Muscle layer of duodenum (tissue), 2 donors: ENCODE results near the gene SLC38A10.
"Not testable (repeated sequence)": the region's sequence is repeated elsewhere in the genome, so short reads cannot be mapped to it uniquely, and the experiment has no call there.

Experiments
- H3K27ac ChIP-seq: one replicate; pipeline ENCODE4 v1.7.0; 2013; ENCODE audit warnings: mild to moderate bottlenecking, low read length
- H3K27me3 ChIP-seq: one replicate; pipeline ENCODE4 v1.7.0; 2013; ENCODE audit warnings: low read depth, mild to moderate bottlenecking, control low read depth, low read length
- H3K36me3 ChIP-seq, 2 donors: one replicate each; pipeline ENCODE4 v1.7.0; 2013; ENCODE audit warnings: low read length in 2 of 2, control low read depth in 1 of 2, mild to moderate bottlenecking in 1 of 2; ENCODE audit not compliant: insufficient read depth in 2 of 2, control insufficient read depth in 1 of 2
- H3K4me1 ChIP-seq, 2 donors: one replicate each; pipeline ENCODE4 v1.7.0; 2013; ENCODE audit warnings: low read length in 2 of 2, mild to moderate bottlenecking in 2 of 2, control low read depth in 1 of 2, moderate library complexity in 1 of 2; ENCODE audit not compliant: insufficient read depth in 2 of 2, control insufficient read depth in 1 of 2
- H3K4me3 ChIP-seq, 2 donors: one replicate each; pipeline ENCODE4 v1.7.0; 2013; ENCODE audit warnings: low read length in 2 of 2, low read depth in 1 of 2, mild to moderate bottlenecking in 1 of 2
- H3K9me3 ChIP-seq, 2 donors: one replicate each; pipeline ENCODE4 v1.7.0; 2013; ENCODE audit warnings: low read length in 2 of 2, control low read depth in 1 of 2, mild to moderate bottlenecking in 1 of 2; ENCODE audit not compliant: control insufficient read depth in 1 of 2
- donor health status: healthy.

The SLC38A10 gene

DNA sequence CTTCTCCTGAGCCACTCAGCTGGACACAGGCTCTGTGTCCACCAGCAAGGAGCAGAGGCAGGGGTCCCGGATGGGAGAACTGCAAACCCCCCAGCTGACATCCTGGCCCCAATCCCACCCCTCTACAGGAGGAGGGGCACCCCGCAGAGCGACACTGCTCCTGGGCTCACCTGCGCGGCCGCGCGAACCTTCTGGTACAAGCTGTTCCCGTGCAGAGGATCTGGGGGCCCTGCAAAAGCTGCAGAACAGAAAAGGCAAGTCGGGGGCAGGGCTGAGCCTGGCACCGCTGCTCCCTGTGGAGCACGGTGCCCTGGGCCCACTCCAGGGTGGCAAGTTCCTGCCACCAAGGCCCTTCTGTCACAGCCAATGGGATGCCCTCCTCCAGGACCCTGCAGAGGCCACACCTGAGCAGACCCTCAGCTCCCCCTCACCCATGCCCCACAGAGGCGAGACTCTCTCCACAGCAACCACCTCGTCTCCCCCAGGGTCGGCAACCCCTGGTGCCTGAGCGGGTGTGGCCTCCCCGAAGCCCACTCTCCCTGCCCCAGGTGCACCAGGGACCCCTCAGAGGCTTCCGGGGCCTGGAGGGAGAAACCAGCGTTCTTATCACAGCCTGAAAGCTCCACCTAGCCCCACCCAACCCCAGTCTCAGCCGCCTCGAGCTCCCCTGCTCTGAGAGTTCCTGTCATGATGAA, 61.1 kb downstream of the SLC38A10 start:
- Histone ChIP-seq H3K27ac (no peak overlapping the region), H3K9me3 (no peaks in the 10 kb centered on the region), H3K4me1 (peaks cover 9 to 25% of the 10 kb centered on the region in 2 donors), H3K27me3 (no peaks in the 10 kb centered on the region), H3K36me3 (peaks cover 14 to 52% of the 10 kb centered on the region in 2 donors), H3K4me3 (no peak overlapping the region)

DNA sequence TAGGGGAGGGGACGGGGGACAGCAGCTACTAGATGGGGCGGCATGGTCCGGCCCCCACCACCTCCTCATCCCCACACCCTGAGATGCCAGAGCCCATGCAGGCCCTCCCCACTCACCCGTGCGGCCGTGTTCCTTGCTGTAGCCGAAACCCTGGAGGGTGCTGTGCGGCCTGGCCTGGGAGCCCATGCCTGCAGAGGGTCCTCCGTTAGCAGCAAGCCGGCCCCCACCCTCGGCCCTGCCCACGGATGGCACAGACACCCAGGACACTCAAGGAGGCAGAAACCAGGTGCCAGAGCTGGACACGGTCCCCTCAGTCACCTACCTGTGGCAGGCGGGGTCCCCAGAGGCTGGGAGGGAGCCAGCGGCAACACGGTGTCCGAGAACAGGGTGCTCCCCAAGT, 61.8 kb downstream of the SLC38A10 start:
- Histone ChIP-seq H3K27ac (no peak overlapping the region), H3K9me3 (no peaks in the 10 kb centered on the region), H3K4me1 (peaks cover 9 to 23% of the 10 kb centered on the region in 2 donors), H3K4me3 (no peak overlapping the region), H3K36me3 (peaks cover 14 to 58% of the 10 kb centered on the region in 2 donors), H3K27me3 (no peaks in the 10 kb centered on the region)

DNA sequence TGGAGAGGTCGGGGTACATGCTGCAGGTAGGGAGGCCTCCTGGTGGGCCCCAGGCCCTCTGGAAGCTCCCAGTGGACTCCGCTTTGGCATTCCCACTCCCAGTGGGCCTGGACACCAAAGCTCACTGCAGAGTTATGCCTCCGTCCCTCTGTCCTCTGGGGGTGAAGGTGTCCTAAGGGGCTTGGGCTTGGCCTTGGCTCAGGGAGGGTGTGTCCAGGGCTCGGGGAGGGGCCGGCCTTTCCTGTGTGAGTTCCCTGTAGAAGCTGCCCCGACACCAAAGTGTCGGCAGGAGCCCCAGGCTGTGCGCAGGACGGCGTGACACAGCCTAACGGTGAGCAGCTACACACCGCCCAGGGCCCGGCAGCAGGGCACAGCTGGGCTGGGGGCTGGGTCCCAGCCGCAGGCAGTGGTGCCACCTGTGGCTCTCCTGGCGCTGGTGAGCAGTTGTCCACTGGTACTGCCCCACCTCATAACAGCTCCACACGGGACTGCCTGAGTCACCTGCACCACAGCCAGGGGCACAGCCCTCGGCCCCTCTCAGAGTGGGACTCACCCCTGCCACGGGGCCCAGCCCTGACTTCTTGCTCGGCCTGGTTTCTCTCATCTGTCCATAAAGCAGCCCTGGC, 62.4 kb downstream of the SLC38A10 start:
- H3K36me3 ChIP-seq: peaks cover 14 to 60% of the 10 kb centered on the region in 2 donors
- H3K4me3 ChIP-seq: no peak overlapping the region
- H3K27ac ChIP-seq: no peak overlapping the region
- no peaks in the 10 kb centered on the region for H3K9me3 ChIP-seq
- peaks cover 4 to 17% of the 10 kb centered on the region in 2 donors for H3K4me1 ChIP-seq
- no peaks in the 10 kb centered on the region for H3K27me3 ChIP-seq

DNA sequence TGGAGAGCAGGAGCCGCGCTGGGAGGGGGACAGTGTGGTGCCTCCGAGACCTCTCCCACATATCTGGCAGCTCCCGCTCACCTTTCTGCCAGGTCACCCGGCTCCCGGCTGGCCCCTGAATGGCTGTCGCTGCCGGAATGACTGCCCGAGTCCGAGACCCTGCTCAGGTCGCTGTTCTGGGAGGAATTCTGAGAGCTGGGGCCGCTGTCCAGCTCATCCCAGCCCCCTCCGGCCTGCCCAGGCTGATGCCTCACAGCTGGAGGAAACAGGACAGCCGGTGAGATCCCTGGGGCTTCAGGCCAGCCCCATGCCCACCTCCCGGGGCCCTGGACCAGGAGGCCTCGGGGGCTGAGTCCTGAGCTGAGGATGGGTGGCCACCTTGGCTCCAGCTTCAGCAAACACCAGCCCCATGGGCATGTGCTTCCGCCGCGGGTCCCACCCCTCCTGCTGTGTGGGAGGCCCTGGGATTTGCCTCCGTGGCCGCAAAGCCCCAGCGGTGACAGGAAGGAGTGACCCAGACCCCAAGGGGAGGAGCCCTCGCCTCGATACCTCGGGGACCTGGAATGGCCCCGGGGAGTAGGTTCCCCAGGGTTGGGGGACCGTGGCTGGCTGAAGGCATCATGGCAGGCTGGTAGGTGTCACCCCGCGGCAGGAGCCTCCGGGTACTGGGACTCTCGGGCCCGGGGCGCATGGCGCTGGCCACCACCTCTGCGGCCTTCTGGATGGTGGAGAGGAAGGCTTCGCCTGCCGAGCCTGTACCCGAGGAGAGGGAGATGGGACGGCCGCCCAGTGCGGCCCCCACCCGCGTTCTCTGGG, 63.1 kb downstream of the SLC38A10 start:
- no peak overlapping the region for H3K4me3 ChIP-seq
- H3K9me3 ChIP-seq: no peaks in the 10 kb centered on the region
- H3K27ac ChIP-seq: no peak overlapping the region
- H3K36me3 ChIP-seq: peaks cover 14 to 60% of the 10 kb centered on the region in 2 donors
- H3K4me1 ChIP-seq: peaks cover 0 to 10% of the 10 kb centered on the region in 2 donors
- H3K27me3 ChIP-seq: no peaks in the 10 kb centered on the region

DNA sequence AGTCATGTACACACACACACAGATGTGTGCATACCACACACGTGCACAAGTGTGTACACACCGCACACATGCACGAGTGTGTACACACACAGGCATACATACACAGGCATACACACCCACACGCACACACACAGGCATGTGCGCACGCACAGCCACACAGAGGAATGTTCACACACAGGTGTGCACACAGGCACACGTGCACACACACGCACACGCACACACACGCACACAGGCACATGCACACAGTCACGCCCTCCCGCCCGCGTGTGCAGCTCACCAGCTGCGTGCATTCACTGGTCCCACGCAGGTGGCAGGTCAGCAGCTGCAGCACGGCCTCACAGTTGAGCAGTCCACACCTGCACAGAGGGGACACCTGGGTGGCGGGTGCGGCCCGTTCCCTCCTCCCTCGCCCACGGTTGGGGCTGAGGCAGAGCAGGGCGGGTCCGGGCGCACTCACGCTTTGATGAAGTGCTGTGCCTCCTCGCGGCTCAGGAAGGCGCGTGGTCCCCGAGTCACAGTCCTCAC, 63.9 kb downstream of the SLC38A10 start:
- no peak overlapping the region for H3K27ac ChIP-seq
- H3K4me1 ChIP-seq: peaks cover 0 to 3% of the 10 kb centered on the region in 2 donors
- H3K4me3 ChIP-seq: no peak overlapping the region
- no peaks in the 10 kb centered on the region for H3K9me3 ChIP-seq
- H3K27me3 ChIP-seq: no peaks in the 10 kb centered on the region
- peaks cover 14 to 57% of the 10 kb centered on the region in 2 donors for H3K36me3 ChIP-seq

DNA sequence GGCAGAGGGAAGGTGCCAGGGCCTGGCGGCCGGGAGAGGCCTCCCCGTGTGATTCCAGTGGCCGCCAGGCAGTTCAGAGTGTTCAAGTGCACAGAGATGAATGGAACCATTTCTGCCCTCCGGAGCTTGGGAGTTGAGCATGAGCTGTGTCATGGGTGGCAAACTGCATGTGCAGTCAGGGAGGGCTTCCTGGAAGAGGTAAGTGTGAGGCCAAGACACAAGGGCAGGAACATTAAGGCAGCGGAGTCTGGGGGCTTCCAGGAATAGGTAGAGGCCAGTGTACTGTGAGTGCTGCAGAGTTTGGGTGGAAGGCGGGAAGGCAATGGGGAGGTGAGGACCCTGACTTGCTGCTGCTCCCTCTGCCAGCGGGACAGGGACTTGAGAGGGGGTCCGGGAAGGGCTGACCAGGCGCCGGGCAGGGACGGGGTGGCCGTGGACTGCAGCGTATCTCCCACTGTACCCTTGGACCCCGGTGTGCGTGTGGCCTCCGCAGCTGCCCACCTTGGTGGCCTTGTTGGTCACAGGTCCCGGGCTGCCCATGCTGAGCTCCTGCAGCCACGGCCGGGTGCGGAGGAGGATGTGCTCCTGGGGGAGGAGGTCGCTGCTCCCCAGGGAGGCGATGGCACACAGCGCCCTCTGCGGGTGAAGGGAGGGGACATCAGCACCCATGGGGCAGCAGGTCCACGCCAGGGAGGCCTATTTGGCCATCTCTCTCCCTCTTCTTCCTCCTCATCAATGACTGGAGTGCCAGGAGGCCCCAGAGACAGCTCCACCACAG, 64.9 kb downstream of the SLC38A10 start:
- H3K36me3 ChIP-seq: peaks cover 14 to 51% of the 10 kb centered on the region in 2 donors
- no peak overlapping the region for H3K27ac ChIP-seq
- H3K27me3 ChIP-seq: no peaks in the 10 kb centered on the region
- H3K4me1 ChIP-seq: no peaks in the 10 kb centered on the region
- H3K9me3 ChIP-seq: no peaks in the 10 kb centered on the region
- no peak overlapping the region for H3K4me3 ChIP-seq

DNA sequence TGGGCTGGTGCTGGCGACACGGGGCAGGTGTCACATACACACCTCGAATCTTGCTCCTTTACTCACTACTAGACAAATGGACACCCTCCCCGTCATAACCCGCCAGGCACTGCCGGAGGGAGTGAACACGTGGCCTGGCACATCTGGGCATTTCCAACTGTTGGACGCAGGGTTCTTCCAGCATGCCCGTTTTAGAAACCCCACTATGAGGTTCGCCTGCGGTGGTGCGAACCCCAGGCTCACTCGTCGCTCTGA, 65.5 kb downstream of the SLC38A10 start:
- peaks cover 14 to 51% of the 10 kb centered on the region in 2 donors for H3K36me3 ChIP-seq
- no peaks in the 10 kb centered on the region for H3K4me1 ChIP-seq
- no peaks in the 10 kb centered on the region for H3K27me3 ChIP-seq
- no peaks in the 10 kb centered on the region for H3K9me3 ChIP-seq
- no peak overlapping the region for H3K27ac ChIP-seq
- H3K4me3 ChIP-seq: no peak overlapping the region

DNA sequence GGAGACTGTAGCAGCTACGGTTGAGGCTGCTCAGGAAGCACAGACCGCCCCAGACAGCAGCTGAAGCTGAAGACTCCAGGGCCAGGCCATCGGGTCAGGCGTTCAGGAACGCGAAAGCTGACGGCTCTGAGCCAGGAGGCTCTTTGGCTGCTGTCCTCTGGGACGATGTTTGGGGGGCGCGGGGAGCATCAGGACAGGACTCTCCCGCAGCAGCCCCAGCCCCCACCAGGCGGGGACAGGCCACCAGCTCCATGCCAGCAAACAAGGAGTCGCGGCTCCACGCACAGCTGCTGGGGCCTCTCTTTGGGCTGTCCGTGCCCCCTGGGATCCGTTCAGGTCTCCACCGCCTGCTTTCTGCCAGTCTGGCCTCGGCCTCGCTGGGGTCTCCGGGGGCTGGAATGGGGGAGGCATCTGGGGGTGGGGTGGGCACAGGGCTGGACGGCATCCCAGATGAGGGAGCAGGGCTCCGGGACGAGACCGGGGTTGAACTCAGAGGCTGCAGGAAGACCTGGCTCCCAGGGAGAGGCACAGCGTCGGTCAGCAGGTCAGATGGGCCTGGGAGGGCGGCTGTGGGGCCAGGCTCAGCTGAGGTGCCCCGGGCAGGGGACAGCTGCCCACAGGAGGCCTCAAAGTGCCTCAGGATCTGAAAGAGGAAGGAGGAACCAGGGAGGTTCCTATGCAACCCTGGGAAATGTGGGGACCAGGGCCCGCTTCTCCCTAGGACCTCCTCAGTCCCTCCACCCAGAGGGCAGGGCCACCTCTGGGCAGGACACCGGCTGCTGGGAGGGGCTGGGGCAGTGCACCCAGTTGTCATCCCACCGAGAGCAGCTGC, 66.1 kb downstream of the SLC38A10 start:
- H3K27ac ChIP-seq: no peak overlapping the region
- H3K36me3 ChIP-seq: peaks cover 14 to 51% of the 10 kb centered on the region in 2 donors
- H3K4me3 ChIP-seq: no peak overlapping the region
- no peaks in the 10 kb centered on the region for H3K4me1 ChIP-seq
- H3K27me3 ChIP-seq: no peaks in the 10 kb centered on the region
- no peaks in the 10 kb centered on the region for H3K9me3 ChIP-seq

DNA sequence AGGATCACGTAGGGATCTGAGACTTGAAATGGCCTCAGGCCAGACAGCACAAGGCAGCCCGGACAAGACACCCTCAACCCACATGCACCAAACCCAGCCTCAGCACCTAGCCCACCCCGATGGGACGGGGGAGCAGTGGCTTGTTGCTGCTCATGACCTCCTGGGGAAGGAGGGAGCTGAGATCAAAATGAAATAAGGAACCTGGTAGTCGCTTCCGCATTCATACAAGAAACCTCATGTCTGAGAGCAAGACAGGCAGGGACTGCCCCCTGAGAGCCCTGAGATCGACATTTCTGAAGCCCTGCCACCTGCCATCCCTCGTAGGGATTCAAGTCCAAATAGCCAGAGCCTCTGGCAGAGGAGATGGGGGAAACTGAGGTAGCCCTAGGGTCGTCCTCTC, 66.7 kb downstream of the SLC38A10 start:
- H3K4me3 ChIP-seq: no peak overlapping the region
- H3K36me3 ChIP-seq: peaks cover 11 to 45% of the 10 kb centered on the region in 2 donors
- no peaks in the 10 kb centered on the region for H3K9me3 ChIP-seq
- H3K4me1 ChIP-seq: peaks cover 0 to 3% of the 10 kb centered on the region in 2 donors
- H3K27me3 ChIP-seq: no peaks in the 10 kb centered on the region
- H3K27ac ChIP-seq: no peak overlapping the region

DNA sequence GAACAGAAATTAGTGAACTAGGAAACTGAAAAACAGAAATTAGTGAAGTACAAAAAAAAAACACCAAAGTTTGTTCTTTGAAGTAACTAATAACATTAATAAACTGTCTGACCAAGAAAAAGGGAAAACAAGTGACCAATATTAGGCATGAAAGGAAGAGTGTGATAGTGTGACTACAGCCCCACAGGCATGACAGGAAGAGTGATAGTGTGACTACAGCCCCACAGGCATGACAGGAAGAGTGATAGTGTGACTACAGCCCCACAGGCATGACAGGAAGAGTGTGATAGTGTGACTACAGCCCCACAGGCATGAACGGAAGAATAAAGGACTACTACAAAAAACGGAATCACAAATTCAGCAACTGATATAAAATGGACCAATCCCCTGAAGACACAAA, 67.5 kb downstream of the SLC38A10 start:
- peaks cover 11 to 38% of the 10 kb centered on the region in 2 donors for H3K36me3 ChIP-seq
- not testable (repeated sequence) for H3K27ac ChIP-seq, H3K4me1 ChIP-seq, H3K4me3 ChIP-seq, H3K9me3 ChIP-seq, H3K27me3 ChIP-seq
